Renal cortical epithelial cell (primary cell): ENCODE results near the gene SLC6A3. TPM values are rescaled to one million over a fixed set of nuclear protein-coding genes. Genes with fewer than 3 reads are reported as not detected.

ENCODE experiments used
- DNase-seq: peaks from one replicate; pipeline ENCODE4 v3.0.0-alpha.2; 2011; ENCODE audit warnings: low read depth
- total RNA-seq: library from RNA; depleted of rRNA; stranded (reverse); fragments of >200 nt; gene quantifications from 2 replicates; pipeline ENCODE4 v1.2.3, GENCODE V29; 2014

The SLC6A3 gene
- total RNA-seq, 1 donor from 2014 or later = not detected

GRCh38 chr5:1352231-1353219, 92.7 kb downstream of the SLC6A3 start:
- no peak for DNase-seq

- DNase-seq = no peak
Observed at GRCh38 chr5:1351156-1351555, 94.1 kb downstream of the SLC6A3 start.

GRCh38 chr5:1349246-1349645, 96.0 kb downstream of the SLC6A3 start:
- DNase-seq = no peak

- no peak for DNase-seq
Observed at GRCh38 chr5:1348986-1349245, 96.3 kb downstream of the SLC6A3 start.

GRCh38 chr5:1347571-1347970, 97.7 kb downstream of the SLC6A3 start:
- DNase-seq = no peak

GRCh38 chr5:1346627-1347440, 98.4 kb downstream of the SLC6A3 start:
- DNase-seq = no peak

GRCh38 chr5:1345876-1346626, 99.2 kb downstream of the SLC6A3 start:
- DNase-seq = no peak

- DNase-seq = peak; percentile 63
Observed at GRCh38 chr5:1344975-1345838, 100.0 kb downstream of the SLC6A3 start, which contains the start of gene CLPTM1L. Gene CLPTM1L (minus strand): TSS chr5:1345099. CDS start chr5:1344841, 258 bp downstream.

GRCh38 chr5:1343931-1344901, 101.0 kb downstream of the SLC6A3 start:
- DNase-seq = peak; percentile 7

- peak; percentile 82 for DNase-seq
Observed at GRCh38 chr5:1343315-1343751, 101.9 kb downstream of the SLC6A3 start.

Other genes starting within 250 kb of the SLC6A3 start
- gene SLC6A19, start 243.8 kb downstream of the SLC6A3 start, total RNA-seq = not detected in 2 replicates
- gene SLC6A18, start 220.1 kb downstream of the SLC6A3 start, total RNA-seq = not detected in 2 replicates
- not detected in 2 replicates for gene TERT, start 150.4 kb downstream of the SLC6A3 start, total RNA-seq
- 189 and 249 TPM in 2 replicates for gene CLPTM1L, start 100.3 kb downstream of the SLC6A3 start, total RNA-seq
- 80.9 and 176 TPM in 2 replicates for gene LPCAT1, start 78.5 kb upstream of the SLC6A3 start, total RNA-seq